ENCODE data around the gene PRLR.
"Not testable (repeated sequence)": the region's sequence is repeated elsewhere in the genome, so short reads cannot be mapped to it uniquely, and the experiment has no call there.

The PRLR gene

DNA sequence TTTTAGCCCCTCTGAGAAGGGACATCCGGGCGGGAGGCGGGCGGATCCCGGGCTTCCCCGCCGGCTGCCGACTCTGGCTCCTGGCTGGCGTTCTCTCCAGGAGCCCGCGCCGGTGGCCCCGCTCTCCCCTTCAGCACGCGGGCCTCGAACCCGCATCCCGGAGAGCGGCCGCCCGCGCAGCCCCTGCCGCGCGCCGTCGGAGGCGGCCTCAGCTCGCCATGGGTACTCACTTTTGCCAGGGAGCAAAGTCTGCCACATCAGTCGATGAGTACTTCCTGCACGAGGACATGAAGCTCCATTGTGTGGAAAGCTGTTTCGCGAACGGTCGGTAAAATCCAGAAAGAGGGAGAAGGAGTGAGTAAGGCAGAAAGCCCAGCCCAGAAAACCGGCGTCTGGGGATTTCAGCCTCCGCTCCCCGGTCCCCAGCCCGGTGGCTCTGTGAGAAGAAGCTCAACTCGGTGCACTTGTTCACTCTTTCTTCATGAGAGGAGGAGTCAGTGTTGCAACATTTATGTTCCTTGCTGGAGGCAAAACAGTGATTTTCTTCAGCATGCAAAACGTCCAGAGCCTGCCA lies at the start of gene PRLR:
Gene PRLR (minus strand): TSS at position 450 of the 574 bp plus-strand sequence. CDS start 140,867 bp downstream, outside the sequence.
- in situ Hi-C loops (cut with HindIII; ENCODE audit: low sequenced_read_pairs), result no loop called here

DNA sequence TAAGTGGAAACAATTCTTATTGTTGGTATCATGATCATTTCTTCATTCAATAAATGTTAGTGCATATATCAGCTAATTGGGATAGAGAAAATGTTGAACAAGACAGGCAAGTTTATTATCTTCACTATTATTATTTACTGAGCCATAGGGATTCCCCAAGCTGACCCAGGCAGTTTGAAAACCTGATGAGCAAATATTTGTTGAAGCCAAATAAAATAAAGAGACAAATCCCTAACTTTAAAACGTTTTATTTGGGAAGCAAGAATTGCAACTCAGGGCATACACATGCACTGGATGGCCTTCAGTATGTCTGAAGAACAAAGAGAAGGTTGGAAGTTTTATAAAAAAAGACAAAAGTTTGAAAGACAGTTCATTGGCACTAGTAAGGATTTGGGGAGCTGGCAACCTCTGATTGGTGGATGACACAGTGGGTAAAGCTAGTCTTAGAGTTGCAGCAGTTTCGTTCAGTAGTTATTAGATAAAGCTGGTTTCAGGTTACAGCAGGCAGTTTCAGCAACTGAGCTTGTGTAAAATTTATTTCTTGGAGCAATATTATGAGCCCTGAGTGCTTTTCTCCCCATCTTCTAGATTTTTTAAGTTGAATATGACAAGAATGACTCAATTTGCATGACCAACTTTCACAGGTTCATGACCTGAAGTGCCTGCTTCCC lies 44.7 kb upstream of the PRLR start:
- in situ Hi-C loops (cut with HindIII; ENCODE audit: low sequenced_read_pairs), result no loop called here

DNA sequence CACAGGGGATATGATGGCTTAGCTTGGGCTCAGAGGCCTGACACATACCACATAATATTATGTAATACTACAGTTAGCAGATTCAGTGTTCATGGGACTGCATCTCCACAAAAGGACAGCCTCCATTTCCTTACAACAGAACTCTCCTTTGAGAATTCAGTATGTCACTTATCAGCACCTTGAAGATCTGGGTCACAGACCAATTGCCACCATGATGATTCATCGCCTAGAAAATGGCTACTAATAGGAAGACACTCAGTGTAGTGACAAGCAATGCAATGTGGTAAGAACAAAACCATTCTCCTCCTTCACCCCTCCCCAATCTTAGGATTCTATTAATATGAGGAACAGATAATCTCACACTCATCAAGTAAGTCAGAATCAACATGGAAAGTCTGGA lies 38.7 kb upstream of the PRLR start:
- in situ Hi-C loops (cut with HindIII; ENCODE audit: low sequenced_read_pairs), result no loop called here

DNA sequence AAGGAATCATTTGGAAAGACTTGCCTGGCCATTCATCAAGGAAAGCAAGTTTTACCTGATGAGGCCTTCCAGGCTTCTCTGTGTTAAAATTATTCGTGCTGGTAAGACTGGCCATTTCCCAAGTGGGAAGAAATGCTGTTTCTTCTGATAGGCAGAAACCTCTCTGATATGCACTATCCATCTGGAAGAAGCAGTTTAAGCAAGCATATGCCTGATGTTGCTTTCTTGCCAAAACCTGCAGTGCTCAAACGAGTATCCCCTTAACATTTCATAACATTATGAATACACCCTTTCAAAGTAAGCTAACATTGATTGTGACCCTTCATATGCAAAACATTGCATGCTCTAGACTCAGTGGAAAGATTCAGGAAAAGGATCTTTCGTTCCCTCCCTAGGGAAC lies 36.0 kb upstream of the PRLR start:
- in situ Hi-C loops (cut with HindIII; ENCODE audit: low sequenced_read_pairs), result no loop called here

DNA sequence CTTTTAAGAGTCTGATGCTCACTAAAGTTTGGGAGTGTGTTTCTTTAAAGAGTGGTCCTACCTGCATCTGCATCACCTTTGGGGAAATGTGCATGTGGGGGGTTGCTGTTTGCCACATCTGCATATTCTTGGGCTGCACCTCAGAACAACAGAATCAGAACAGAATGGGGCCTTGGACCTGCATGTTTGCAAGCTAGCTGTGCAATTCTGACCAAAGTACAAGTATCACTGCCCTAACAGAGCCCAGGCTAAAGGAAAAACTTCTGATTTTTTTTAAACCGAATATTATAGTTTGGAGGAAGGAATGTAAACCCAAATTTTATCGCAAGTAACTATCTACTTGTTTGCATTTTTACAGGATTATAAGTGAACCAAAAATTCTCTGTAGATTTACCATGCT lies 34.2 kb upstream of the PRLR start:
- in situ Hi-C loops (cut with HindIII; ENCODE audit: low sequenced_read_pairs), result no loop called here

DNA sequence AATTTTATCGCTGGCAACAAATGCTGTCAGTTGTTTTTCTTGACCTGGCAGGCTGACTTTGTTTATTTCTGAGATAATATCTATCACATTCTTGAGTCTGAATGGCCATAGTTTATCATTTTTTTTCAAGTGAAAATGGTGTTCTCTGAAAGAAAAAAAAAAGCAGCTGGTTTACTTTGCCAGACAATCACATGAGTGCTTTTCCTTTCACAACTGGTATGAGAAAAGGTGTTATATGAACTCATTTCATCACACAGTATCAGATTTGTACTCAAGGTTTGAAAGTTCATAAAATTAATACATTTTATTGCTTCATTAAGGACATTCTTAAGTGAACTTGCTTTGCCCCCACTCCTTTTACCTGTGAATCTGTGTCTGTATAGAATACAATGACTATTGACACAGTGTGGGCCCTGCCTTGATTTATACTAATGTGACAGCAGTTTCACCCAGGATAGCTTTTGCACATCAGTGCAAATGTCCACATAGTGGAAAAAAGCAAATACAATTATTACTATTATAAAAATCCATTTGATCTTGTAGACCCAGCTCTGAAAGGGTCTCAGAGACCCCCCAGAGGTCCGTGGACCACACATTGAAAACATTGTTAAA lies 33.1 kb upstream of the PRLR start:
- in situ Hi-C loops (cut with HindIII; ENCODE audit: low sequenced_read_pairs), result no loop called here

DNA sequence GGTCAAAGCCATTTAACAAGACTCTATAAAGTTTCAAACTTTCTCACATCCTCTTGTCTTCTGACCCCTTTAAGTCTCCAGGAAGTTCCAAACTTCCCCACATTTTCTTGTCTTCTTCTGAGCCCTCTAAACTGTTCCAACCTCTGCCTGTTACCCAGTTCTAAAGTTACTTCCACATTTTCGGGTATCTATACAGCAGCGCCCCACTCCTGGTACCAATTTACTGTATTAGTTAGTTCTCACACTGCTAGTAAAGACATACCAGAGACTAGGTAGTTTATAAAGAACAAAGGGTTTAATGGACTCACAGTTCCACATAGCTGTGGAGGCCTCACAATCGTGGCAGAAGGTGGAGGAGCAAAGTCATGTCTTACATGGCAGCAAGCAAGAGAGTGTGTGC lies 23.3 kb upstream of the PRLR start:
- in situ Hi-C loops (cut with HindIII; ENCODE audit: low sequenced_read_pairs), result no loop called here

DNA sequence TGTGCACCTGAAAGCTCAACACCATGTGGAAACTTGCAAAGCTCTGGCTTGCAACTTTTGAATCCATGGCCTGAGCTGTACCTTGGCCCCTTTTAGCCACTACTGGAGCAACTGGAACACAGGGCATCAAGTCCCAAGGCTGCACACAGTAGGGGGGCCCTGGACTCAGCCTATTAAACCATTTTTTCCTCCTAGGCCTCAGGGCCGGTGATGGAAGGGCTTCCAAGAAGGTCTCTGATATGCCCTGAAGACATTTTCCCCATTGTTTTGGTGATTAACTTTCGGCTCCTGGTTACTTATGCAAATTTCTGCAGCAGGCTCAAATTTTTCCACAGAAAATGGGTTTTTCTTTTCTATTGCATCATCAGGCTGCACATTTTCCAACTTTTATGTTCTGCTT lies 22.7 kb upstream of the PRLR start:
- in situ Hi-C loops (cut with HindIII; ENCODE audit: low sequenced_read_pairs), result no loop called here

DNA sequence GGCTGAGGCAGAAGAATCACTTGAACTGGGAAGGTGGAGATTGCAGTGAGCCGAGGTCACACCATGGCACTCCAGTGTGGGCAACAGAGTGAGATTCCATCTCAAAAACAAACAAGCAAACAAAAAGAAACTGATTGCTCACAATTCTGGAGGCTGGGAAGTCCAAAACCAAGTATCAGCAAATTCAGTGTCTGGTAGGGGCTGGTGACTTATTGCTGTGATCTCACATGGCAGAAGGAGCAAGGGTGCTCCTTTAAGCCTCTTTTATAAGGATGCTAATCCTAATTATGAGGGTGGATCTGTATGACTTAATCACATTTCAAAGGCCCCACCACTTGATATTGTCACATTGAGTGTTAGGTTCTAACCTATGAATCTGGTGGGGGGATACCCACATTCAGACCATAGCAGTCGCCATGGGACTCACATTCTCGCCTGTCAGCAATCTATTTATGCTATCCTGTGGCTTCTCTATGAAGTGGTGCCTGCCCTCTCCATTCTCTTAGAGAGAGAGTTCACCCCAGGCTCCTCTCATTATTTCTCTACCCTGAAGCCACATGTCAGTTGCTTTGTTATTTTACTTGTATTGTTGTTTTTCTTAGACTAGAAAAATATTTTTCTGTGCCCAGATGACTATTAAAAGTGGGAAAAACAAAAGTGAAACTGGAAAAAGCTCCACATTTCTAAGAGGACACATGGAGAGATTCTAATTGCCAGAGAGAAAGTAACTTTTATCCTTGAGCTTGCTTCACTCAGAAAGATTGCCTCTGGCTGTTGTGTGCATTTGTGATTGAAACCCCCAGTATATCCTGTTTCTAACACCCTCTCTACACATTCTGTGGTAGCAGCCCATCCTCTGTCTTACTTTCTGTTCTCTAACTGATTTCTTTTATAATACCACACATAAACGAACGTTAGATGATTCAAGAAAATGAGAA lies 18.8 kb upstream of the PRLR start:
- in situ Hi-C loops (cut with HindIII; ENCODE audit: low sequenced_read_pairs), result no loop called here

DNA sequence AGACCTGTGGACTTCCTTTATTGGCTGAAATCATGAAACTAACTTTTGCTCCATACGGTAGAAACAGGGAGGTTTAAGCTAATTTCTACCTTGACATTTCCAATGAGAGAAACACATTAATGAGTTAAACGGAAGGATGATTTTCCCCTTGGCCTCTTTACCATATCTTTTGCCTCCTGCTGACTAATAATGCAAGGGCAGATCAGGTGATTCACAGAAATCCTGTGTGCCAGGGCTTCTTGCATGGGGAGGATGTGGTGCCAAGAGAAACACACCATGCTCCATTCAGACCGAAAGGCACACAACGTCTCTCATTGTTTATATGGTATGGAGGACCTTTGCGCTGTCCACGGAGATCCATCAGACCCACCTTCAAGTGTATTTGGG lies 17.4 kb upstream of the PRLR start:
- in situ Hi-C loops (cut with HindIII; ENCODE audit: low sequenced_read_pairs), result no loop called here

DNA sequence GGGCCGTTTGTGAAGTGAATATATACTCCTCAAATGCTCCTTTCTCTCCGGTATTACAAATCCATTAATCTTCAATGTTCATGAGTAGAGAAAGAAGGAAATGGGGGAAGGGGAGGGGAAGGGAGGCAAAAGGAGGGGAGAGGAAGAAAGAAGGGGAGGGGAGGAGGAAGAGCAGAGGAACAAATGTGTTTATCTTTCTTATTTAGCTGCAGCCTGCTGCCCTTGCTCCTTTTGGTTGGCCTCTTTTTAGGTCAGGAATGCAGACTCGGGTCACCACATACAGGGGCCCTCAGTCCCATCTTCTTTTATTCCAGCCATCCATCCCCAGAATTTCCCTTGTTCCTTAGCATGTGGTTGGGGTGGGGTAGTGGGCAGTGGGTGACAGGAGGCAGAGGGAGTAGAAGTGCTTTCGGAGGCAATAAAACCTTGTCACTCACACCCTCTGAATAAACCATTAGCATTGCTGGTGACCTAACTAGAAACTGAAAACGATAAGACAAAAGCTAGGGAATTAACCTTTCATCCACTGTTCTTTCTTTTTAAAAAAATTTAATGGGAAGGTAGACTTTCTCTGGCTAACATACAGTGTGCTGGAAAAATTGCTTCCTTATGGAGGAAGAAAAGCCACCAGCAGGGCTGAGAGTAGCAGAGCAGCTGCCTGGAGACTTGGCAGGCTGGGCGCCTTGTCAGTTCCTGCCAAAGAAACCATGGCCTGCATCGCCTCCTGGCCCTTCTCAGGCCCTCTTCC lies 16.8 kb upstream of the PRLR start:
- in situ Hi-C loops (cut with HindIII; ENCODE audit: low sequenced_read_pairs), result no loop called here

DNA sequence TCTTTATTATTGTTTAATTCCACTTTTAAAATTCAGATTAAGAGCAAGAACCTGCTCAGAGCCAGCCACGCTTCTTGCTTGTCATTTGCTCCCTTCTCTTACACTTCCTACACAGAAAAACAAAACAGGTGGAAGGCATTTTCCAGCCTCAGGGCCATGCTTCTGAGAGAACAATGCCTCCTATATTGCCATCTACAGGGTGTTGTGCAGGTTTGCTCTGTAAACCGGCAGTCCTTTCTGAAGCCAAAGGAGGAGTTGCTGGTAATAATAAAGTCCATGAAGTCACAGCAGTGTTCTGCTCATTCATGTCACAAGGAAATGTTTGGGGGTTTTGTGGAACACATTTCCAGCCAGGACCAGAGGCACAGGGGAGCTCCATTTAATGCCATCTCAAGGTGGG lies 16.1 kb upstream of the PRLR start:
- in situ Hi-C loops (cut with HindIII; ENCODE audit: low sequenced_read_pairs), result no loop called here

DNA sequence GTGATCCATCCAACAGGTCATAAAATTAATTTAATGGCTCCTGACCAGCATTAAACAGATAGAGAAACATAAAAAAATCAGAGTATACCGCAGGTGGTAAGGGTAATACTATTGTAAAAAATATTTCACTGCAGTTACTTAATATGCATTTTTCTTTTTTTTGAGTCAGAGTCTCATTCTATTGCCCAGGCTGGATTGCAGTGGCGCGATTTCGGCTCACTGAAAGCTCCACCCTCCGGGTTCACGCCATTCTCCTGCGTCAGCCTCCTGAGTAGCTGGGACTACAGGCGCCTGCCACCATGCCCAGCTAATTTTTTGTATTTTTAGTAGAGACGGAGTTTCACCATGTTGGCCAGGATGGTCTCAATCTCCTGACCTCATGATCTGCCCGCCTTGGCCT lies 15.1 kb upstream of the PRLR start:
- in situ Hi-C loops (cut with HindIII; ENCODE audit: low sequenced_read_pairs), result not testable (repeated sequence)

DNA sequence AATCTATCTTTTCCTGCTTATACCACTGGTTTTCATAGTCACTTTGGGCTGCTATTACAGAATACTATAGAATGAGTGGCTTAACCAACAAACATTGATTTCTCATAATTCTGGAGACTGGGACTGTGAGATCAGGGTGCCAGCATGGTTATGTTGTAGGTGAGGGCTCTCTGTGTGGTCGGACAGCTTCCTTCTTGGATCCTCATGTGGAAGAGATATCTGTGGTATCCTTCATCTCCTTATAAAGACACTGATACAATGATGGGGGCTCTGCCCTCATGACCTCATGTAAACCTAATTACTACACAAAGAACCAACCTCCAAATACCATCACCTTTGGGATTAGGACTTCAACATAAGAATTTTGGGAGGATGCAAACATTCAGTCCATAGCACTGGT lies 13.9 kb upstream of the PRLR start:
- in situ Hi-C loops (cut with HindIII; ENCODE audit: low sequenced_read_pairs), result no loop called here

DNA sequence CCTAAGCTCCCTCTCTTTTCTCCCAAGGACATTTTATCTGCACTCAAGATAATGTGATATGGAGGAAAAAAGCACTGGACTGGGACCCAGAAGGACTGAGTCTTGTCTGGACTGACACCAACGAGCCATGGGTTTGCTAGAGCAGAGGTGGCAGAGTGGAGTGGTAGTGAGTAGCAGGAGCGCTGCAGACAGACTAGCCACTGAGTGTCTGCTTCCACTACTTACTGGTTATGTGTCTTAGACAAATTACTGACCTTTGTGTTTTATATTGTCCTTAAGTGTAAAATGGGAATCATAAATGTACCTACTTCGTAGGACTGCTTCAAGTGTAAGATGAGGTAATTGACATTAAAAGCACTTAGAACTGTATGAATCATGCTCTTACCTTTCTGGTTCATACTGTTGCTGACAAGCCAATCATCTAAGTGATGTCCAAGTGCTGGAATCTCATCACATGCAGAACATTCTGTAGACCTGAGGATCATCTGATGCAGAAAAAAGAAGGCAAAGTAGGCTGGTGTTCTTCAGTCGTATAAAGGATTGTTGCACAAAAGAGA lies 12.5 kb upstream of the PRLR start:
- in situ Hi-C loops (cut with HindIII; ENCODE audit: low sequenced_read_pairs), result no loop called here

DNA sequence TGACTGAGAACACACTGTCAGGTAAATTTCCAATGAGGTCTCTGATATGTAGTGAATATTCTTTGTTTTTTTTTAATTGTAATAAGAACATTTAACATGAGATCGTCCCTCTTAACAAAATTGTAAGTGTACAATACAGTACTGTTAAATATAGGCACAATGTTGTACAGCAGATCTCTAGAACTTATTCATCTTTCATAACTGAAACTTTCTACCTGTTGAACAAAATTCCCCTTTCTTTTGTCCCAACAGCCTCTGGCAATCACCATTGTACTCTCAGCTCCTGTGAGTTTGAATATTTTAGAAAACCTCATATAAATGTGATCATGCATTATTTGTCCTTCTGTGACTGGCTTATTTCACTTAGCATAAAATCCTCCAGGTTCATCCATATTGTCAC lies 10.6 kb upstream of the PRLR start:
- in situ Hi-C loops (cut with HindIII; ENCODE audit: low sequenced_read_pairs), result no loop called here

DNA sequence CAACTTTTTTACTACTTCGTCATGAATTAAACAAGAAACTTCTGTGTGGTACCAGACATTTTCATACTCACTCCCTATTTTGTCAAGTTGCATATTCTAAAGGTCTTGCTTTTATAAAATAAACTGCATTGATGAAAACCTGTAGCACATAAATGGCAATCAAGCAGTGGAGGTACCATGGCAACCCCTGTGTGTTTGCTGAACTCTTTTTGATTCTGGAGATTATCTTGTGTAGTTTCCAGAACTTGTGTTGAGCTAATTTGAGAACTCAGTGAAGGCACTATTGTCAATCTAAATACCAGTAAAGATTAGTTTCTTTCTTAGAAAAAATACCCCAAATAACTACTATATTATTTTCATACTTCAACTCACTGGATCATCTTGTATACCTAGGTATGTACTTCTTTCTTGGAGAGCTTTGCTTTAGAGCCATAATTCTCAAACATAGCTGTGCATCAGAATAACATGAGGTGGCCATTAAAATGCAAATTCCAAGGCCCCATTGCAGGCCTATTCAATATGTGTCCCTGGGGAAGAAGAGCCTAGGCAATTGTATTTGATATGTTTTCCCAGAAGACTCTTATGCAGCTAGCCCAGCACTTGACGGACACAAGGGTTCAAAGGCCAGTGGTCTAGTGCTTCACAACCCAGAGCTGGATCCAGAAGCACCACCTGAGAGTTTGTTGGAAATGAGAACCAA lies 9.8 kb upstream of the PRLR start:
- in situ Hi-C loops (cut with HindIII; ENCODE audit: low sequenced_read_pairs), result no loop called here

DNA sequence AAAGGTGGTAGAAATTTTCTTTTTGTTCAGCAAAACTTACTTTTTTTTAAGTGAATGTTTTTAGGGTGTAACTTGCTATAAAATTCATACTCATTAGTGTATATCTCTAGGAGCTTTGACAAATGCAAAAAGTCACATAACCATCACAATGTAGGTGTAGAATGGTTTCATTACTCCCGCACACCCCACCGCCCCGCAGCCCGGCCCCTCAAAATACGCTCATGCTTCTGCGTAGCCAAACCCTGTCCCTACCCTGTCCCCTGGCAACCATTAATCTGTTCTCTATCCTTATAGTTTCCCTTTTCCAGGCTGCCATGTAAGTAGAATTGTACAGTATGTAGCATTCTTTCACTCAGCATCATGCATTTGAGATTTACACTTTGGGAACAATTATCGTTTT lies 9.2 kb upstream of the PRLR start:
- in situ Hi-C loops (cut with HindIII; ENCODE audit: low sequenced_read_pairs), result no loop called here

DNA sequence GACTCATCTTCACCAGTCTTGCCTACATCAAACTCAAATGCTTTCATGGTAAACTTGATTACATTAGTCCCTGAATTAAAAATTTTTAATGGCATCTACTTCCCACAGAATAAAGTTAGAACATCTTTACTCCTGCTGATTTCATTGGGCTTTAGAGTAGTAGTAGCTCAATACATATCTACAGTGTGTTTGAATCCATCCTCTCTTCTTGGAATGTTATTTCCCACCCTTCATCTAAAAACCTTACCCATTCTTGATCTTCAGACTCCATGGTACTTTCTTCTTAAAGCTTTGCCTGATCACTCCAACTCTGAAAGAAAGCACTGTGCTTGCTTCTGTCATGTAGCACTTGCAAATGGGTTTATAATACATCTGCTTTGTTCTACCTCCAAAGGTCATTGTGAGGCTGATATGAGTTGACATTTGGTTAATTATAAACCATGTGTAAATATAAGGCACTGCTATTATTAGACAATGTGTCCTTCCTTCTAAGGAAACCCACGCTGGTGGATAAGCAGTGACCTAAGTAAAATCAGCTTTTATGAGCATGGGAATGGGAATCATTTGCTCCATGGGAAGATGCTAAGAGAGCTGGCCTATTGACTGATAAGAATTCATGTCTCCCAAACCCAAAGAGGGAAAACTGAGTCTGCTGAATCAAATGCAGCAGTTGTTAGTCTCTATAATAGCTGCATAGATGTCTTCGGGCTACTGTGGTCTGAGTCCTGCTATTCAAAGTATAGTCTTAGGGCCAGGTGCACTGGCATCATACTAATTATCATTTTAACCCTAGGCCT lies 7.5 kb upstream of the PRLR start:
- in situ Hi-C loops (cut with HindIII; ENCODE audit: low sequenced_read_pairs), result no loop called here
